Natural killer cell (primary cell): ENCODE results near the gene NPEPL1. TPM values are rescaled to one million over a fixed set of nuclear protein-coding genes. Genes with fewer than 3 reads are reported as not detected.

Experiments
- ATAC-seq, 3 donors: fragments of 150-1000 bp in 2 of 3; fragments of 200-7000 bp in 1 of 3; cut with Tn5 transposase; 1 replicate in 1 of 3; 2 replicates in 2 of 3; pipeline ENCODE4 v1.10.0; 2021; ENCODE audit warnings: mild to moderate bottlenecking in 2 of 3, moderate library complexity in 2 of 3
- DNase-seq, 2 donors: peaks; one replicate each; pipeline versions ENCODE4 v3.0.0 to v3.0.0-alpha.2; 2013 to 2021; ENCODE audit warnings: mixed read lengths in 1 of 2
- H3K27ac ChIP-seq: one replicate; pipeline ENCODE4 v1.5.1; 2013; ENCODE audit warnings: mild to moderate bottlenecking, low read length
- H3K27me3 ChIP-seq: one replicate; pipeline ENCODE4 v1.6.1; 2013; ENCODE audit warnings: low read length; ENCODE audit not compliant: control insufficient read depth, insufficient read depth
- H3K36me3 ChIP-seq: one replicate; pipeline ENCODE4 v1.6.1; 2013; ENCODE audit warnings: low read length; ENCODE audit not compliant: control insufficient read depth, insufficient read depth
- H3K4me1 ChIP-seq: one replicate; pipeline ENCODE4 v1.6.1; 2013; ENCODE audit warnings: low read length; ENCODE audit not compliant: control insufficient read depth, insufficient read depth
- H3K4me3 ChIP-seq: one replicate; pipeline ENCODE4 v1.5.1; 2013; ENCODE audit warnings: low read length
- H3K9me3 ChIP-seq: one replicate; pipeline ENCODE4 v1.6.1; 2013; ENCODE audit warnings: low read length; ENCODE audit not compliant: control insufficient read depth, insufficient read depth
- H3K27ac Mint-ChIP-seq, 2 donors: one replicate each; pipeline ENCODE4 v1.8.0; 2022; ENCODE audit warnings: mild to moderate bottlenecking in 2 of 2, mixed read lengths in 2 of 2, moderate library complexity in 1 of 2
- H3K27me3 Mint-ChIP-seq, 2 donors: one replicate each; pipeline ENCODE4 v1.8.0; 2022; ENCODE audit warnings: low read depth in 2 of 2, mixed read lengths in 2 of 2
- H3K36me3 Mint-ChIP-seq: one replicate; pipeline ENCODE4 v1.8.0; 2022; ENCODE audit warnings: mixed read lengths
- H3K4me1 Mint-ChIP-seq, 2 donors: one replicate each; pipeline ENCODE4 v1.8.0; 2022; ENCODE audit warnings: mixed read lengths in 2 of 2
- H3K4me3 Mint-ChIP-seq: one replicate; pipeline ENCODE4 v1.8.0; 2022; ENCODE audit warnings: mild to moderate bottlenecking, moderate library complexity, mixed read lengths
- H3K9me3 Mint-ChIP-seq, 2 donors: one replicate each; pipeline ENCODE4 v1.8.0; 2022; ENCODE audit warnings: mixed read lengths in 2 of 2
- WGBS: methylation state at CpG from one replicate; pipeline ENCODE4 v1.1.7; 2013; ENCODE audit warnings: missing lambda C conversion rate; ENCODE audit not compliant: insufficient coverage; 5-methylcytosine and 5-hydroxymethylcytosine counted together
- intact Hi-C: fragments of 100-400 bp; cut with micrococcal nuclease; formaldehyde crosslinking; loops from one replicate; pipeline ENCODE4 v1.14.2; 2022
- total RNA-seq, 4 donors: library from RNA; stranded (reverse); fragments of 120-200 nt in 1 of 4; gene quantifications; one replicate each; pipeline versions ENCODE4 v1.2.3 to v1.2.4, GENCODE V29; 2013 to 2022
- TF ChIP-seq, protein P1 (sequence below): fragments of 200-600 bp; IDR thresholded peaks from one replicate; pipeline ENCODE4 v1.8.0; 2022; ENCODE audit warnings: antibody characterized with exemption

The NPEPL1 gene
- total RNA-seq, 3 donors from 2014 or later (not counting 1 experiment from before 2014, with no cell fraction given) = 66.0 to 83.7 (median 68.4) TPM

DNA sequence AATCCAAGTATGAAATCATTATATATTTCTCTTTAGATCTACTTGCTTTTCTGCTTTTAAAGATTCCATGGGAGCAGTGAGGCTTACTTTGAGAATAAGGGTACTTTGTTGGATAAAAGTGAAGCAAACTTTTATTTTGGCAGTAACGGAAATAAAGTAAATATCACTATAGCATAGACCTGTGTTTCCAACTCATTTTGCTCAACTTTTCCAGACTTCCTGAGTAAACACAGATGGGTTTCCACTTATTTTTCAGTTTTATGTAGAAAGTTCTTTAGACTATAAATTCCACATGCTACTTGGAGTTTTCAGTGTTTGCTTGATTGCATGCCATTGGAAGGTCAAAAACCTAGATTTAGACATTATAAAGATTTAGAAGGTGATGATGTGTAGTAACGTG lies 35.3 kb upstream of the NPEPL1 start:
- no peak overlapping the region for H3K27ac ChIP-seq
- TF ChIP-seq, protein P1, sequence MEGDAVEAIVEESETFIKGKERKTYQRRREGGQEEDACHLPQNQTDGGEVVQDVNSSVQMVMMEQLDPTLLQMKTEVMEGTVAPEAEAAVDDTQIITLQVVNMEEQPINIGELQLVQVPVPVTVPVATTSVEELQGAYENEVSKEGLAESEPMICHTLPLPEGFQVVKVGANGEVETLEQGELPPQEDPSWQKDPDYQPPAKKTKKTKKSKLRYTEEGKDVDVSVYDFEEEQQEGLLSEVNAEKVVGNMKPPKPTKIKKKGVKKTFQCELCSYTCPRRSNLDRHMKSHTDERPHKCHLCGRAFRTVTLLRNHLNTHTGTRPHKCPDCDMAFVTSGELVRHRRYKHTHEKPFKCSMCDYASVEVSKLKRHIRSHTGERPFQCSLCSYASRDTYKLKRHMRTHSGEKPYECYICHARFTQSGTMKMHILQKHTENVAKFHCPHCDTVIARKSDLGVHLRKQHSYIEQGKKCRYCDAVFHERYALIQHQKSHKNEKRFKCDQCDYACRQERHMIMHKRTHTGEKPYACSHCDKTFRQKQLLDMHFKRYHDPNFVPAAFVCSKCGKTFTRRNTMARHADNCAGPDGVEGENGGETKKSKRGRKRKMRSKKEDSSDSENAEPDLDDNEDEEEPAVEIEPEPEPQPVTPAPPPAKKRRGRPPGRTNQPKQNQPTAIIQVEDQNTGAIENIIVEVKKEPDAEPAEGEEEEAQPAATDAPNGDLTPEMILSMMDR = no peak
- Mint-ChIP-seq H3K36me3 (no peaks in the 10 kb centered on the region), H3K9me3 (no peaks in the 10 kb centered on the region), H3K27me3 (no peaks in the 10 kb centered on the region), H3K27ac (peak overlapping the region; percentile 72 to 73), H3K4me3 (no peak overlapping the region), H3K4me1 (peaks cover 67 to 68% of the 10 kb centered on the region in 2 donors)
- no peak overlapping the region for H3K4me3 ChIP-seq
- no peak for DNase-seq
- H3K36me3 ChIP-seq = peaks cover 10% of the 10 kb centered on the region
- H3K9me3 ChIP-seq = no peaks in the 10 kb centered on the region
- 95% methylated on average over 1 of the region's 2 CpGs for WGBS
- no peak for ATAC-seq
- peaks cover 21% of the 10 kb centered on the region for H3K4me1 ChIP-seq
- no peaks in the 10 kb centered on the region for H3K27me3 ChIP-seq
- intact Hi-C loops = loop anchor here (10.0 kb wide), 1 partner anchor 1052 kb away; no protein-coding TSS in a partner anchor

DNA sequence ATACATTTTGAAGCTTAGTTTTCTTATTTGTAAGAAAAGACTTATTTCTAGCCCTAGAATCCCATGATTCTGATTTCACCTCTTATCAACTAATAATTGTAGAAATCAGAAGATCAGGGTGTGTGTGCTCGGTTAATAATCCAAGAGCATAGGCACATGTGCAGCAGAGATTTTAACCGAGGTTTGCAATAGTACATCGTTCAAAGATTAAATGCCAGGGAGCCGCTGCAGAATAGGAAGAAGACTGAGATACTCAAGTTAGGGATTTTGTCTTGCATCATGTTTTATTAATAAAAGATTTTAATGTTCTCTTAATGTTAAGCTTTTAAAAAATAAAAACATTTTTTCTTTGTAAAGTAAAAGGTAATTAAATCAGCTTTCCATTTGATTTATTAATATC lies 34.6 kb upstream of the NPEPL1 start:
- 84% methylated on average over 4 of the region's 4 CpGs for WGBS
- ATAC-seq (no peak), DNase-seq (no peak)
- TF ChIP-seq, protein P1 = no peak
- Mint-ChIP-seq H3K27ac (peak overlapping the region; percentile 72 to 73), H3K9me3 (no peaks in the 10 kb centered on the region), H3K27me3 (no peaks in the 10 kb centered on the region), H3K4me1 (peaks cover 61 to 63% of the 10 kb centered on the region in 2 donors), H3K4me3 (no peak overlapping the region), H3K36me3 (no peaks in the 10 kb centered on the region)
- Histone ChIP-seq H3K36me3 (peaks cover 10% of the 10 kb centered on the region), H3K27ac (no peak overlapping the region), H3K4me3 (no peak overlapping the region), H3K27me3 (no peaks in the 10 kb centered on the region), H3K9me3 (no peaks in the 10 kb centered on the region), H3K4me1 (peaks cover 19% of the 10 kb centered on the region)
- intact Hi-C loops = loop anchor here (10.0 kb wide), 1 partner anchor 1053 kb away; no protein-coding TSS in a partner anchor

DNA sequence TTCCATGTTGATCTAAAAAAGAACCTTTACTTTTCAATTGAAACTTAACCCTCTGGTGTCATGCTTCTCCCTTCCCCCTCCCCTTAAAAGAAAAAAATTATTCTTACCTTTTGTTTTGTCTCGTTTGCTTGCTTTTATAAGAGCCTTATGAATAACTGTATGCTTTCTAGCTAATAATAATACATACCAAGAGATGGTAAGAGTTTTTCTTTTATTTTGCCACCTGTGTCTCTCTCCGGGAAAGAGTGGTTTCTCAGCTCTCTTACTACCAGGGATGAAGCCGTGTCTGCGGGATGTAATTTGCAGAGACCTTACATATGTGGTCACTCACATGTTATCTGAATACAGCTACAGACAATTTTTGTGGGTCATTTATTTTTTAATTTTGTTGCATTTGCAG lies 33.8 kb upstream of the NPEPL1 start:
- Mint-ChIP-seq H3K27ac (peak overlapping the region; percentile 86 to 90), H3K4me1 (peaks cover 56 to 61% of the 10 kb centered on the region in 2 donors), H3K27me3 (no peaks in the 10 kb centered on the region), H3K4me3 (no peak overlapping the region), H3K36me3 (no peaks in the 10 kb centered on the region), H3K9me3 (no peaks in the 10 kb centered on the region)
- TF ChIP-seq, protein P1 = no peak
- H3K9me3 ChIP-seq = no peaks in the 10 kb centered on the region
- WGBS = 94% methylated on average over 3 of the region's 4 CpGs
- H3K36me3 ChIP-seq = peaks cover 12% of the 10 kb centered on the region
- intact Hi-C loops = loop anchor here (10.0 kb wide), 1 partner anchor 1054 kb away; no protein-coding TSS in a partner anchor
- no peak overlapping the region for H3K27ac ChIP-seq
- DNase-seq (no peak), ATAC-seq (no peak)
- no peak overlapping the region for H3K4me3 ChIP-seq
- H3K4me1 ChIP-seq = peaks cover 17% of the 10 kb centered on the region
- H3K27me3 ChIP-seq = no peaks in the 10 kb centered on the region

DNA sequence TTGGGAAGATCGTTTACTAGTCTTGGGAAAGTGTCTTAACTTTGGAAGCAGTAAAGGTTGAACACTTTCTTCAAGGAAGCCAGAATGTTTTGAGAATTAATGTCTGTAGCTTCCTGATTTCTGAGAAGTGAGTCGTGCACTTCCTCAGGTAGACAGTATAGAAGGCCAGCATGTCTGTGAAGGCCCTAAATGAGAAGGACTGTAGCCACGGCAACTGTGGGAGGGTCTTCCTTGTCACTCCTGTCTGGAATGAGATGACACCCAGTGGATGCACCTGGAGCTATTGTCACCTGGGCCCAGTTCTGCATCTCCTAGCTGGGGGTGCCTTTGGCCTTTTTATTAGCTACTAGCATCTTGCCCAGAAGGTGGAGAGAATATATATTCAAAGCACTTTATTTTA lies 32.8 kb upstream of the NPEPL1 start:
- ATAC-seq = no peak

More for the DNA sequence above, 32.8 kb upstream of the NPEPL1 start:
- 21% methylated on average over 3 of the region's 3 CpGs for WGBS
- DNase-seq = peak in 1 of 2 donors; percentile 41
- peak overlapping the region; percentile 86 to 90 for H3K27ac Mint-ChIP-seq
- no peaks in the 10 kb centered on the region for H3K27me3 ChIP-seq
- H3K4me1 Mint-ChIP-seq = peaks cover 56 to 61% of the 10 kb centered on the region in 2 donors
- no peaks in the 10 kb centered on the region for H3K27me3 Mint-ChIP-seq
- H3K36me3 ChIP-seq = peaks cover 14% of the 10 kb centered on the region
- intact Hi-C loops = loop anchor here (10.0 kb wide), 1 partner anchor 1055 kb away; no protein-coding TSS in a partner anchor
- no peak overlapping the region for H3K27ac ChIP-seq
- H3K4me3 Mint-ChIP-seq = peak overlapping the region; percentile 55
- TF ChIP-seq, protein P1 = no peak
- H3K36me3 Mint-ChIP-seq = no peaks in the 10 kb centered on the region
- H3K9me3 Mint-ChIP-seq = no peaks in the 10 kb centered on the region
- peaks cover 17% of the 10 kb centered on the region for H3K4me1 ChIP-seq
- H3K4me3 ChIP-seq = no peak overlapping the region
- no peaks in the 10 kb centered on the region for H3K9me3 ChIP-seq
